Caki2 (cell line): ENCODE results near the gene SLC38A9. TPM values are rescaled to one million over a fixed set of nuclear protein-coding genes. Genes with fewer than 3 reads are reported as not detected.
"Not testable (repeated sequence)": the region's sequence is repeated elsewhere in the genome, so short reads cannot be mapped to it uniquely, and the experiment has no call there.

ENCODE experiments used
- DNase-seq: peaks from one replicate; pipeline ENCODE4 v3.0.0-alpha.2; 2015; ENCODE audit warnings: low read depth
- in situ Hi-C: cut with HindIII; loops from 2 replicates; pipeline ENCODE4 v1.10.0; 2016; ENCODE audit warnings: low sequenced_read_pairs, low pct_unique_long_range_greater_than_20kb, mixed read lengths
- total RNA-seq: library from RNA; depleted of rRNA; stranded (reverse); fragments of >200 nt; shearing (Covaris generic); gene quantifications from 2 replicates; pipeline ENCODE4 v1.2.3, GENCODE V29; 2014; ENCODE audit warnings: low replicate concordance

Gene SLC38A9
- total RNA-seq, 1 experiment from 2014 or later = 10.7 TPM

- DNase-seq = no peak
- in situ Hi-C loops = no loop called here
Measured at GRCh38 chr5:55714339-55714738, 2.2 kb upstream of the SLC38A9 start.

GRCh38 chr5:55713871-55714270 is 1.7 kb upstream of the SLC38A9 start:
- in situ Hi-C loops = no loop called here

GRCh38 chr5:55711507-55712022 is 559 bp downstream of the SLC38A9 start:
- in situ Hi-C loops = no loop called here
- no peak for DNase-seq

More at GRCh38 chr5:55713871-55714270, 1.7 kb upstream of the SLC38A9 start:
- DNase-seq = no peak

- no peak for DNase-seq
Measured at GRCh38 chr5:55708732-55709131, 3.4 kb downstream of the SLC38A9 start.

GRCh38 chr5:55706230-55706629 is 5.9 kb downstream of the SLC38A9 start:
- in situ Hi-C loops = no loop called here
- DNase-seq = no peak

More at GRCh38 chr5:55708732-55709131, 3.4 kb downstream of the SLC38A9 start:
- in situ Hi-C loops = no loop called here

GRCh38 chr5:55702598-55703345 is 9.4 kb downstream of the SLC38A9 start:
- no peak for DNase-seq
- in situ Hi-C loops = no loop called here

- DNase-seq = no peak
- in situ Hi-C loops = no loop called here
Measured at GRCh38 chr5:55701462-55702103, 10.5 kb downstream of the SLC38A9 start.

GRCh38 chr5:55700745-55701144 is 11.4 kb downstream of the SLC38A9 start:
- in situ Hi-C loops = no loop called here
- DNase-seq = no peak

- in situ Hi-C loops = no loop called here
- no peak for DNase-seq
Measured at GRCh38 chr5:55699041-55699688, 13.0 kb downstream of the SLC38A9 start.

GRCh38 chr5:55696704-55697103 is 15.4 kb downstream of the SLC38A9 start:
- in situ Hi-C loops = not testable (repeated sequence)

GRCh38 chr5:55694152-55694830 is 17.8 kb downstream of the SLC38A9 start:
- in situ Hi-C loops = no loop called here
- DNase-seq = peak; percentile 43

More at GRCh38 chr5:55696704-55697103, 15.4 kb downstream of the SLC38A9 start:
- not testable (repeated sequence) for DNase-seq

GRCh38 chr5:55692509-55692908 is 19.6 kb downstream of the SLC38A9 start:
- no peak for DNase-seq
- in situ Hi-C loops = no loop called here

GRCh38 chr5:55692106-55692417 is 20.1 kb downstream of the SLC38A9 start:
- no peak for DNase-seq
- in situ Hi-C loops = no loop called here

GRCh38 chr5:55691265-55692105 is 20.6 kb downstream of the SLC38A9 start:
- DNase-seq = no peak
- in situ Hi-C loops = no loop called here

GRCh38 chr5:55682071-55682470 is 30.1 kb downstream of the SLC38A9 start:
- in situ Hi-C loops = no loop called here

GRCh38 chr5:55681301-55681700 is 30.8 kb downstream of the SLC38A9 start:
- in situ Hi-C loops = no loop called here
- DNase-seq = no peak

More at GRCh38 chr5:55682071-55682470, 30.1 kb downstream of the SLC38A9 start:
- DNase-seq = no peak

- in situ Hi-C loops = no loop called here
- no peak for DNase-seq
Measured at GRCh38 chr5:55680353-55680752, 31.8 kb downstream of the SLC38A9 start.

GRCh38 chr5:55679556-55679955 is 32.6 kb downstream of the SLC38A9 start:
- no peak for DNase-seq
- in situ Hi-C loops = no loop called here
